ENCODE data around the gene VSTM4. TPM values are rescaled to one million over a fixed set of nuclear protein-coding genes. Genes with fewer than 3 reads are reported as not detected.
A peak's percentile ranks its signal among the peaks of the same experiment; 100 is the strongest.

VSTM4 gene
- polyA plus RNA-seq, 4 donors = 13.7 to 16.8 (median 14.0) TPM

GRCh38 chr10:48981310-48981907 is 133.9 kb downstream of the VSTM4 start:
- DNase-seq (ENCODE audit: low read depth in 4 of 4, low spot score in 2 of 4) = peak in 1 of 4 donors; percentile 21

- no peak for DNase-seq (ENCODE audit: low read depth in 4 of 4, low spot score in 2 of 4)
Observed at GRCh38 chr10:48978318-48978717, 137.0 kb downstream of the VSTM4 start.

GRCh38 chr10:48976196-48976595 is 139.1 kb downstream of the VSTM4 start:
- no peak for DNase-seq (ENCODE audit: low read depth in 4 of 4, low spot score in 2 of 4)

- no peak for DNase-seq (ENCODE audit: low read depth in 4 of 4, low spot score in 2 of 4)
Observed at GRCh38 chr10:48974510-48975156, 140.7 kb downstream of the VSTM4 start.

GRCh38 chr10:48973065-48973464 is 142.3 kb downstream of the VSTM4 start:
- no peak for DNase-seq (ENCODE audit: low read depth in 4 of 4, low spot score in 2 of 4)

- no peak for DNase-seq (ENCODE audit: low read depth in 4 of 4, low spot score in 2 of 4)
Observed at GRCh38 chr10:48970654-48971053, 144.7 kb downstream of the VSTM4 start.

GRCh38 chr10:48970046-48970445 is 145.3 kb downstream of the VSTM4 start:
- no peak for DNase-seq (ENCODE audit: low read depth in 4 of 4, low spot score in 2 of 4)

- DNase-seq (ENCODE audit: low read depth in 4 of 4, low spot score in 2 of 4) = no peak
Observed at GRCh38 chr10:48968036-48968435, 147.3 kb downstream of the VSTM4 start.

- DNase-seq (ENCODE audit: low read depth in 4 of 4, low spot score in 2 of 4) = no peak
Observed at GRCh38 chr10:48965460-48965859, 149.9 kb downstream of the VSTM4 start.

Other genes with a start within 250 kb of the VSTM4 start
- under 1 TPM in 3 of 4 donors, not detected in 1; 0.11 to 0.19 (median 0.17) TPM for gene LRRC18, start 175.7 kb downstream of the VSTM4 start, polyA plus RNA-seq (ENCODE audit: insufficient read length in 4 of 4)
- not detected for gene FAM170B, start 18.5 kb upstream of the VSTM4 start, polyA plus RNA-seq (ENCODE audit: insufficient read length in 4 of 4)
- 1 to 10 TPM; 1.9 to 3.0 (median 2.5) TPM for gene TMEM273, start 72.9 kb upstream of the VSTM4 start, polyA plus RNA-seq (ENCODE audit: insufficient read length in 4 of 4)
- gene C10orf71, start 183.6 kb upstream of the VSTM4 start, polyA plus RNA-seq (ENCODE audit: insufficient read length in 4 of 4) = under 1 TPM; 0.07 to 0.34 (median 0.14) TPM

Data from left renal cortex interstitium (tissue), 4 donors.